Stimulated activated CD8-positive, alpha-beta memory T cell treated with anti-CD3 and anti-CD28 coated beads, Interleukin-12 subunit alpha, Interleukin-12 subunit beta, amount 100 ng/mL, for 1 hour (primary cell): Measurements from ENCODE around the gene GPC1.

Source experiments
- DNase-seq: peaks from one replicate; pipeline ENCODE4 v3.0.0-alpha.2; 2020; ENCODE audit warnings: low read depth

The GPC1 gene

DNA sequence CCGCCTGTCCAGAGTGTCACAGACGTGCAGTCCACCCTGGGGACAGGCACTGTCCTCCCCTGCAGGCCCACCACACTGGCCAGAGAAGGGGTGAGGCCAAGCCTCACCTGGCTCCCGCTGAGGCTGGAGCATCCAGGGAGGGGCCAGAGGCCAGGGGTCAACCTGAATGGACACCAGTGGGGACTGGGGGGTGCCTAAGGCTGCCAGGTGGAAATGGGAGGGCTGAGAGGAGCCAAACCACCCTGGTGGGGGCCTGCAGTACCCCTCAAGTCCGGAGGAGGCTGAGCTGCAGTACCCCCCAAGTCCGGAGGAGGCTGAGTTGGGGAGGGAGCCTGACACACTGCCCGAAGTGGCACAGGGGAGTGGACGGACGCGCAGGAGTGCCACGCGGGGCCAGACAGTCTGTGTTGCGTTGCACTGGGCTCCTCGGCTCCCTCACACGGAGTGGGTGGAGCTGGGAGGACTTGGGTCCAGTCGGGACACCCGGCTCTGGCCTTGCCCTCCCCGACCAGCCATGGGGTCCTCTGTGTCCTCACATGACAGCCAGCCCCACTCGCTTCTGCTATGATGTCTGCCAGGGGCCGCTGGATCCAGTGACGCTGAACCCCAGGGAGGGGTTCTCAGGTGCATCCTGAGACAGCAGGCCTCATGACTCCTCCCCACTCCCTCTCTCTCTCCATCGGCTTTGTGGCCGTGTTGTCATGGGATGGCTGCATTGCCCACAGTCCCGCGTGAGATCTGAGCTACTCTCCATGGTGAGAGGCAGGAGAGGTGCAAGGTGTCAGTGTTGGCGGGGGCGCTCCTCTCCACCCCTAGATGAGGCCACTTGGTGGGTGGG lies 22.3 kb upstream of the GPC1 start:
- DNase-seq = no peak

- DNase-seq = no peak
These were observed 21.5 kb upstream of the GPC1 start for GRCh38 chr2:240413813-240414429.

DNA sequence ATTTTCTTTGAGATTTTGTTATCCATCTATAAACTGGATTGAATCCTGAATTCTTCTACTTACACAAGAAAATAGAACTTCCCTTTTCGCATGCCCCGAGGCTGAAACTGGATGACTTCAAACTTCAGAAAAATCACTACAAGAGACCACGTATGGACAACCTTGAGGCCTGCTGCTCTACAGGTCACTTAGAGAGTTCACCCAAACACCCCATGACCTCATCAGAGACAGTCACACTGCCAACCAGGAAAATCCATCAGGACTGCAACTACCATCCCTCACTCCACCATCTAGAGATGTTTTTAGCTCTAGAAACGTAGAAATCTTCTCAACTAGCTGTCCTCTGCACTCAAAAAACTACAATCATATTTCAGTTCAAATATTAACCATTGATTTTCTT lies 18.6 kb upstream of the GPC1 start:
- no peak for DNase-seq

- DNase-seq = no peak
These were observed 17.2 kb upstream of the GPC1 start for GRCh38 chr2:240418311-240418710.

DNA sequence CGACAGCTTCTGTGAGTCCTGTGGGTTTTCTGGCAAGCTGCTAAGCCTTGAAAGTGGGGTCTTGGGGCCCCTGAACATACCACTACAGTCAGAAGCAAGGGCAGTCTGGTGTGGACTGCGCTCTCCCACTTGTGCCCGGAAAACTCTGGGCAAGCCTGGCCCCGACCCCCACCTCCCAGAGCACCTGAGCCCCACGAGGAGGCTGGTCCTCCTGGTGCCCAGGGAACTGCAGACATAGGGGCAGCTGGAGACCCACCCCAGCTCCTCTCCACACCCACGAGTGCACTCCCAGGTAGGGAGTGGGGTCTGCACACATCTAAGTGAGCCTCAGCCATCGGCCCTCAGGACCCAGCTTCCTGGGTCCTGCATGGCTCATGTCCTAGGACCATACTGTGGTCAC lies 16.2 kb upstream of the GPC1 start:
- no peak for DNase-seq

- DNase-seq = no peak
These were observed 15.7 kb upstream of the GPC1 start for GRCh38 chr2:240419723-240420122.

GRCh38 chr2:240420206-240421104 lies 15.0 kb upstream of the GPC1 start:
- no peak for DNase-seq

GRCh38 chr2:240421381-240421780 lies 14.1 kb upstream of the GPC1 start:
- DNase-seq = no peak

GRCh38 chr2:240422658-240423329 lies 12.7 kb upstream of the GPC1 start:
- no peak for DNase-seq

- DNase-seq = no peak
These were observed 11.7 kb upstream of the GPC1 start for GRCh38 chr2:240423788-240424191.

DNA sequence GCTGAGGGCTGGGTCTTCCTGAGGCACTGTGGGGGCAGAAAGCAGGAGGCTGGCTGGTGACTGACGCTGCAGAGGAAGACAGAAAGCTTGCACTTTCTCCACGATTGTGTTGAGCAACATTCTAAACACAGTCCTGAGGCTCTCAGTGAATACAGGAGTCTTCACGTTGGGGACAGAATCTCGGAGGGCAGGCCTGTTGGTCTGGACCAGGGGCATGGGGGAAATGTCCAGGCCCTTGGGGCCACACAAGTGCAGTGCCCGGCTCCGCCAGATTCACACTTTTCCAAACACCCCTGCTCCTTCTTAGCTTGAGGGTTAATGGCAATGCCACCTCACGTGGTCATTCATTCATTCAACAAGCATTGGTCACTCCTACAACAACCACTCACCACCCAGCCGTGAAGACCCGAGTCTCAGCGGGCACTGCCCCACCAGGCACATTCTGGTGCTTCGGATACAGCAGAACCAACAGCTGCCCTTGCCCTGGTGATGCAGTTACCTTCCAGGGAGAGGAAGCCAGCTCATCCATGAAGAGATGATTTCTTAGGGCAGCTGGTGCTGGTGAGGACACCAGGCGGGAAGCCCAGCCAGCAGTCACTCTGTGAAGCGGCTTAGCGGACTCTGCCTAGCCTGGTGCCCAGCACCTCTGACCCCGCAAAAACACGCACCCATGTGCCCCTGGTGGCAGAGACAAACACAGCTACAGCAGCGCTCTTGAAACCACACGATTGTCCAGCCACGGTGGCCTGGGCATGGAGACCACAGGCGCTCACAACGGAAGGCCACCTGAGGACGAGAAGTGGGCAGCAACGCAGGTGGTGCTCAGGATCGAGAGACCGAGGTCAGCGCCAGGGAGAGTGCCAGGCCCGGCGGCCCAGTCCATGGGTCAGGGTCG lies 10.9 kb upstream of the GPC1 start:
- DNase-seq = no peak

DNA sequence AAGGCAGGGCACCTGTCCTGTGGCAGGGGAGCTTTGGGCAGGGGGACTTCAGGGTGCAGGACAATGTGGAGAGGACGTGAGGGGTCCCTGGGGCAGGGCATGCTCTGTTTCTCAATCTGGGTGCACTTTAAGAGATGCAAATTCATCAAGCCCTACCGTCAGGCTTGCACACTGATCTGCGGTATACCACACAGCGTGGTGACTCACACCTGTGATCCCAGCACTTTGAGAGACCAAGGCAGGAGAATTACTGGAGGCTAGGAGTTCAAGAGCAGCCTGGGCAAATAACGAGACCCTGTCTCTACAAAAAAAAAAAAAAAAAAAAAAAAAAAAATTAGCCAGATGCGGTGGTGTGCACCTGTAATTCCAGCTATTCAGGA lies 10.2 kb upstream of the GPC1 start:
- no peak for DNase-seq

DNA sequence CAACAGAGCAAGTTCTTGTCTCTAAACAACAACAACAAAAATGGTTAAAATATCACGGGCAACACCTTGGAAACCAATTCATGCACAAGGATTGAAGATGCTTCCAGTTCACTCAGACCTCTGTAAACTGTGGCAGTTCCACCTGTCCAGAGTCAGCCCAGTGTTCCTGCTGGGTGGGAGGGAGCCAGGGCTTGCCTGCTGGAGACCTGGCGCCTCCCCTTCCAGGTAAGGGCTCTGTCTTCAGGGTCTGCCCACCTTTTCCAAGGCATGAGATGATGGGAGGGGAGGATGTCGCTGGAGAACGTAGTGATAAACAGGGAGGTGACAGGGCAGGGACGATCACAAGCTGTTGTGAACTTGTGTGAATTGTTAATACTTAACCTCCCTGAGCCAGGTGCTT lies 9.8 kb upstream of the GPC1 start:
- DNase-seq = no peak

DNA sequence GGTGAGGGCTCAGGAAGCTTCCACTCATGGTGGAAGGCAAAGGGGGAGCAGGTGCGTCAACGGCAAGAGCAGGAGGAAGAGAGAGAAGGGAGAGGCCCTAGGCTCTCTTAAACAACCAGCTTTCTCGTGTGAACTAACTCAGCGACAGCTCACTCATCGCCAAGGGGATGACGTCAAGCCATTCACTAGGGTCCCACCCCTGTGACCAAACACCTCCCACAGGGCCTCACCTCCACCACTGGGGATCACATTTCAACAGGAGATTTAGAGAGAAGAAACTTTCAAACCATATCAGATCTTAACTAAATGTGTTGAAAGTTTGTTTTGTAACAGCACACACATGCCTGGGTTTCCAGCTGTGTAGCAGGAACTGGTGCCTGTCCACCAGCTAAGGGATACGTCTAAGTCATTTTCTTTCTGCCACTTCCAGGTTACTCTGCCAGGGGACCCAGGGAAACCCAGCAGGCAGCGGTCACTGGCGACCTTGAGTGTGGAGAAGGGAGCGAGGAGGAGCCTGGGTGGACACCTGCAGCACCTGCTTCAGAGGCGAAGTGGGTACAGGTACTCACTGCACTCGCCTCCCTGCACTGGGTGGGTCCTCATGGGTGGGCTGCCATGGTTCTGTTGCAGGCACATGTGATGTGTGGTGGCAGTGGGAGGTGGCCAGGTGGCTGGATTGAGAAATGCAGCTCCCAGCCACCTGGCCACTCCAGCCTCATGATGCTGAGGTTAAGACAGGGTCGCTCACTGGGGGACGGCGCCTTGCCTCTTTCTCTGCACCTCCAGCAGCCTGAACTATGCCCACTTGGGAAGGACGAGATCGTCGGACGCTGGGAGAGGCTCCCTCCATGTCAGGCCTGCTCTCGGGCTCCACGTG lies 8.4 kb upstream of the GPC1 start:
- no peak for DNase-seq

DNA sequence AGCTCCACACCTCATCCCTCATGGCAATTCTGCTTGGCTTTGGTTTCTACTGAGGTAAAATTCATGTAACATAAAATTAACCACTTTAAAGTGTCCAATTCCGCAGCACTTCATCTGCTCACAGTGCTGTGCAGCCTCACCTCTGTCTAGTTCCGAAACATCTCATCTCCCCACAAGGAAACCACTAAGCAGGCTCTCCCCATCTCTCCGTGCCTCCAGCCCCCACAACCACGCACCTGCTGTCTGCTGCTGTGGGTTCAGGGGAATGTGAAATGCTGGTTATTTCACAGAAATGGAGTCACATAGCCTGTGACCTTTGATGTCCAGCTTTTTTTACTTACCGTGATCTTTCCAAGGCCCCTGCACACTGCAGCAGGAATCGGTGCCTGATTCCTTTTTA lies 7.7 kb upstream of the GPC1 start:
- DNase-seq = no peak

- DNase-seq = no peak
These were observed 7.2 kb upstream of the GPC1 start for GRCh38 chr2:240428245-240428644.

- no peak for DNase-seq
These were observed 6.1 kb upstream of the GPC1 start for GRCh38 chr2:240429341-240429871.

- DNase-seq = no peak
These were observed 5.5 kb upstream of the GPC1 start for GRCh38 chr2:240429872-240430491.

DNA sequence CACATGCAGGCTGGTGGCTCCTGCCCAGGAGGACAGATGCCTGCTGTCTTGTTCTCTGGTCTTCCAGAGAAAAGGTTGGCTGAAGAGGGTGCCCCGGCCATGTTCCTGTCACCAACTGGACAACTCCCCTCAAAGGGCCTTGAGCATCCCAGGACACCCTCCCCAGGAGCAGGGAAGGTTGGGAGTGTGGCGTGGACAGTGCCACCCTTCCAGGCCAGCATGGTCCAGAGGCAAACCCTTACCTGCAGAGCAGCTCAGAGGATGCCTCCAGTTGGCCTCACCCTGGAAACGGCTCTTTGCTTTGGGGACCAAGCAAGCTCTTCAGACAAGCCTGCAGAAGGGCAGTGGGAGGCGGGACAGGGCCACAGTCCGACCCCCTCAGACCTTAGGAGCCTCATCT lies 4.9 kb upstream of the GPC1 start:
- DNase-seq = no peak

- DNase-seq = no peak
These were observed 4.2 kb upstream of the GPC1 start for GRCh38 chr2:240431271-240431660.
